NT2/D1 (cell line): ENCODE data around the gene DTX2.
"Not testable (repeated sequence)": the region's sequence is repeated elsewhere in the genome, so short reads cannot be mapped to it uniquely, and the experiment has no call there.

ENCODE experiments used
- SUZ12 ChIP-seq: IDR thresholded peaks from 2 replicates; pipeline ENCODE4 v1.6.1; 2011; ENCODE audit not compliant: insufficient read length, insufficient read depth; ENCODE audit errors: extremely low read depth
- YY1 ChIP-seq: IDR thresholded peaks from 2 replicates; pipeline ENCODE4 v1.6.1; 2011; ENCODE audit not compliant: insufficient read length, insufficient read depth

- TF ChIP-seq YY1, SUZ12: not testable (repeated sequence)
Measured at GRCh38 chr7:76497918-76498582, 36.5 kb downstream of the DTX2 start.
